HL-60 (cell line): ENCODE measurements around the gene ZNF792.

Source experiments
- GABPA ChIP-seq: IDR thresholded peaks from 2 replicates; pipeline ENCODE4 v1.6.1; 2012; ENCODE audit warnings: low read depth
- POLR2AphosphoS5 ChIP-seq: IDR thresholded peaks from 2 replicates; pipeline ENCODE4 v1.6.1; 2012; ENCODE audit warnings: low read depth
- SPI1 ChIP-seq: IDR thresholded peaks from 2 replicates; pipeline ENCODE4 v1.6.1; 2012; ENCODE audit warnings: low read depth, mild to moderate bottlenecking, borderline replicate concordance
- TF ChIP-seq, protein P1 (sequence below): IDR thresholded peaks from one replicate; pipeline ENCODE4 v1.5.1; 2011; ENCODE audit warnings: low read length, control low read depth, inconsistent platforms; ENCODE audit not compliant: insufficient read depth
- TF ChIP-seq, protein P2 (sequence below): IDR thresholded peaks from 2 replicates; pipeline ENCODE4 v1.6.1; 2012; ENCODE audit warnings: low read depth; ENCODE audit not compliant: insufficient replicate concordance

DNA sequence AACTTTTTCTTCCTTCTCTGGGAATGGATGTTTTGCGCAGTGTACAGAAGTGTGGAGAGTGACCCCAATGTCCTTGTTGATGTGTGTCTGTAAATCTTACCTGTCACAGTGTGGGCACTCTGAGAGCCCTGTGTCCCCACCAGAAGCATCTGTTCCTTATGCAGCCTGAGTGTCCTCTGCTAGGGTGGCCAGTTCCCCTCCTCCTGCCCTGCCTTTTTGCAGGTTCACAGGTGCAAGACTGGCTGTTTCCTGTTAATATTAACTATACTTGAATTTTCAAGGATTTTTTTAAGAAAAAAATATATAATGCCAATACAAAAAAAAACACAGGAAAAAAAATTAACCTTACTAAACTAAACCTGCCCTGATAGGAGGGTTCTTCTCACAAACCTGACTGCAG is 24.1 kb upstream of the ZNF792 start:
- TF ChIP-seq POLR2AphosphoS5: no peak
- TF ChIP-seq, protein P1, sequence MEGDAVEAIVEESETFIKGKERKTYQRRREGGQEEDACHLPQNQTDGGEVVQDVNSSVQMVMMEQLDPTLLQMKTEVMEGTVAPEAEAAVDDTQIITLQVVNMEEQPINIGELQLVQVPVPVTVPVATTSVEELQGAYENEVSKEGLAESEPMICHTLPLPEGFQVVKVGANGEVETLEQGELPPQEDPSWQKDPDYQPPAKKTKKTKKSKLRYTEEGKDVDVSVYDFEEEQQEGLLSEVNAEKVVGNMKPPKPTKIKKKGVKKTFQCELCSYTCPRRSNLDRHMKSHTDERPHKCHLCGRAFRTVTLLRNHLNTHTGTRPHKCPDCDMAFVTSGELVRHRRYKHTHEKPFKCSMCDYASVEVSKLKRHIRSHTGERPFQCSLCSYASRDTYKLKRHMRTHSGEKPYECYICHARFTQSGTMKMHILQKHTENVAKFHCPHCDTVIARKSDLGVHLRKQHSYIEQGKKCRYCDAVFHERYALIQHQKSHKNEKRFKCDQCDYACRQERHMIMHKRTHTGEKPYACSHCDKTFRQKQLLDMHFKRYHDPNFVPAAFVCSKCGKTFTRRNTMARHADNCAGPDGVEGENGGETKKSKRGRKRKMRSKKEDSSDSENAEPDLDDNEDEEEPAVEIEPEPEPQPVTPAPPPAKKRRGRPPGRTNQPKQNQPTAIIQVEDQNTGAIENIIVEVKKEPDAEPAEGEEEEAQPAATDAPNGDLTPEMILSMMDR: no peak
- no peak for TF ChIP-seq SPI1
- TF ChIP-seq, protein P2, sequence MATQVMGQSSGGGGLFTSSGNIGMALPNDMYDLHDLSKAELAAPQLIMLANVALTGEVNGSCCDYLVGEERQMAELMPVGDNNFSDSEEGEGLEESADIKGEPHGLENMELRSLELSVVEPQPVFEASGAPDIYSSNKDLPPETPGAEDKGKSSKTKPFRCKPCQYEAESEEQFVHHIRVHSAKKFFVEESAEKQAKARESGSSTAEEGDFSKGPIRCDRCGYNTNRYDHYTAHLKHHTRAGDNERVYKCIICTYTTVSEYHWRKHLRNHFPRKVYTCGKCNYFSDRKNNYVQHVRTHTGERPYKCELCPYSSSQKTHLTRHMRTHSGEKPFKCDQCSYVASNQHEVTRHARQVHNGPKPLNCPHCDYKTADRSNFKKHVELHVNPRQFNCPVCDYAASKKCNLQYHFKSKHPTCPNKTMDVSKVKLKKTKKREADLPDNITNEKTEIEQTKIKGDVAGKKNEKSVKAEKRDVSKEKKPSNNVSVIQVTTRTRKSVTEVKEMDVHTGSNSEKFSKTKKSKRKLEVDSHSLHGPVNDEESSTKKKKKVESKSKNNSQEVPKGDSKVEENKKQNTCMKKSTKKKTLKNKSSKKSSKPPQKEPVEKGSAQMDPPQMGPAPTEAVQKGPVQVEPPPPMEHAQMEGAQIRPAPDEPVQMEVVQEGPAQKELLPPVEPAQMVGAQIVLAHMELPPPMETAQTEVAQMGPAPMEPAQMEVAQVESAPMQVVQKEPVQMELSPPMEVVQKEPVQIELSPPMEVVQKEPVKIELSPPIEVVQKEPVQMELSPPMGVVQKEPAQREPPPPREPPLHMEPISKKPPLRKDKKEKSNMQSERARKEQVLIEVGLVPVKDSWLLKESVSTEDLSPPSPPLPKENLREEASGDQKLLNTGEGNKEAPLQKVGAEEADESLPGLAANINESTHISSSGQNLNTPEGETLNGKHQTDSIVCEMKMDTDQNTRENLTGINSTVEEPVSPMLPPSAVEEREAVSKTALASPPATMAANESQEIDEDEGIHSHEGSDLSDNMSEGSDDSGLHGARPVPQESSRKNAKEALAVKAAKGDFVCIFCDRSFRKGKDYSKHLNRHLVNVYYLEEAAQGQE: no peak
- TF ChIP-seq GABPA: no peak
